ENCODE measurements around the gene COL3A1. TPM values are rescaled to one million over a fixed set of nuclear protein-coding genes. Genes with fewer than 3 reads are reported as not detected.
A peak's percentile ranks its signal among the peaks of the same experiment; 100 is the strongest.

Gene COL3A1
- total and polyA plus RNA-seq, 2 of the 13 experiments (the other 11 are each of a cell fraction or from before 2014, with no cell fraction given) = 0.04 TPM; not detected in 1

DNA sequence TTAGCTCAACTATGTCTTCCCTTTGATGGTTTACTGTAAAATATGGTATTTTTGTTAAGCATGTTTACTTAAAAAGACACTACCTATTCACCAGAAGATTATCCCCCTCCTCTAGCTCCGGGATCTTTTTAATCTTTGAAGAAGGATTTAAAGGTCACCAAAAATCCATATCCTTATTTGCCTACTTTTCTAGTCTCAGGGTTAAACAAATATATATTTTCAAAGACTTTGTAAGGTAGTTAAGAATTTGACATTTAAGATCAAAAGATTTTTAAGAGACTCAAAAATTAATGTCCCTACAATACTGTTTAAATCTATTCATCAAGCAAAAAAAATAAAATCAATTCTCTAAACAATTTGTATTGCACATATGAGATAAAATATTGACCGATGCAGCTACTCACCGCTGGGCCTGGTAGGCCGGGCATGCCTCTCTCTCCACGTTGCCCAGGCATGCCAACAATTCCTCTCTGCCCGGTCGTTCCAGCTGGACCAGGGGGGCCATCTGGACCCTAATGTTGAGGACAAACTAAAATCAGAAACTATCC lies 76.1 kb downstream of the COL3A1 start (continued):
- TF ChIP-seq FOXO1 (CRISPR knock-in tag; IDR thresholded peaks at IDR 0.05) = peak; percentile 28; the same call in 1 of the 2 replicates
- TF ChIP-seq EED (CRISPR knock-in tag; IDR thresholded peaks at IDR 0.05) = no peak
- no peak for TF ChIP-seq ZMYM3 (CRISPR knock-in tag; IDR thresholded peaks at IDR 0.05)
- TF ChIP-seq PHF20 (CRISPR knock-in tag; IDR thresholded peaks at IDR 0.05) = no peak
- TF ChIP-seq ARNTL (CRISPR knock-in tag; IDR thresholded peaks at IDR 0.05) = no peak
- TF ChIP-seq, protein P1, sequence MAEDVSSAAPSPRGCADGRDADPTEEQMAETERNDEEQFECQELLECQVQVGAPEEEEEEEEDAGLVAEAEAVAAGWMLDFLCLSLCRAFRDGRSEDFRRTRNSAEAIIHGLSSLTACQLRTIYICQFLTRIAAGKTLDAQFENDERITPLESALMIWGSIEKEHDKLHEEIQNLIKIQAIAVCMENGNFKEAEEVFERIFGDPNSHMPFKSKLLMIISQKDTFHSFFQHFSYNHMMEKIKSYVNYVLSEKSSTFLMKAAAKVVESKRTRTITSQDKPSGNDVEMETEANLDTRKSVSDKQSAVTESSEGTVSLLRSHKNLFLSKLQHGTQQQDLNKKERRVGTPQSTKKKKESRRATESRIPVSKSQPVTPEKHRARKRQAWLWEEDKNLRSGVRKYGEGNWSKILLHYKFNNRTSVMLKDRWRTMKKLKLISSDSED (CRISPR knock-in tag; IDR thresholded peaks at IDR 0.05) = no peak
- no peak for TF ChIP-seq ZNF619 (CRISPR knock-in tag; IDR thresholded peaks at IDR 0.05)
- TF ChIP-seq, protein P2, sequence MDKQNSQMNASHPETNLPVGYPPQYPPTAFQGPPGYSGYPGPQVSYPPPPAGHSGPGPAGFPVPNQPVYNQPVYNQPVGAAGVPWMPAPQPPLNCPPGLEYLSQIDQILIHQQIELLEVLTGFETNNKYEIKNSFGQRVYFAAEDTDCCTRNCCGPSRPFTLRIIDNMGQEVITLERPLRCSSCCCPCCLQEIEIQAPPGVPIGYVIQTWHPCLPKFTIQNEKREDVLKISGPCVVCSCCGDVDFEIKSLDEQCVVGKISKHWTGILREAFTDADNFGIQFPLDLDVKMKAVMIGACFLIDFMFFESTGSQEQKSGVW (CRISPR knock-in tag; IDR thresholded peaks at IDR 0.05; ENCODE audit: borderline replicate concordance) = no peak
- TF ChIP-seq ZNF772 (CRISPR knock-in tag; IDR thresholded peaks at IDR 0.05) = no peak
- no peak for TF ChIP-seq KLF12 (CRISPR knock-in tag; IDR thresholded peaks at IDR 0.05; ENCODE audit: borderline replicate concordance)
- no peak for TF ChIP-seq ZBTB42 (CRISPR knock-in tag; IDR thresholded peaks at IDR 0.05)
- TF ChIP-seq ZNF282 (IDR thresholded peaks at IDR 0.05; ENCODE audit: partially characterized antibody) = no peak
- no peak for TF ChIP-seq ZNF225 (CRISPR knock-in tag; IDR thresholded peaks at IDR 0.05)
- TF ChIP-seq ZNF598 (CRISPR knock-in tag; IDR thresholded peaks at IDR 0.05; ENCODE audit: borderline replicate concordance) = no peak
- TF ChIP-seq ZNF747 (CRISPR knock-in tag; IDR thresholded peaks at IDR 0.05; ENCODE audit: borderline replicate concordance) = no peak
- TF ChIP-seq HNF4A (CRISPR knock-in tag; IDR thresholded peaks at IDR 0.05) = peak; percentile 69
- peak; percentile 99 for TF ChIP-seq TBX3 (IDR thresholded peaks at IDR 0.05; ENCODE audit: borderline replicate concordance)
- peak; percentile 81; the same call in 1 of the 2 replicates for TF ChIP-seq SIX4 (CRISPR knock-in tag; IDR thresholded peaks at IDR 0.05)
- TF ChIP-seq ZBTB7A (CRISPR knock-in tag; IDR thresholded peaks at IDR 0.05) = no peak
- no peak for TF ChIP-seq ZNF383 (CRISPR knock-in tag; IDR thresholded peaks at IDR 0.05; ENCODE audit: borderline replicate concordance)
- TF ChIP-seq PHB2 (IDR thresholded peaks at IDR 0.05; ENCODE audit: partially characterized antibody) = no peak
- TF ChIP-seq ZNF331 (CRISPR knock-in tag; IDR thresholded peaks at IDR 0.05) = peak; percentile 35; the same call in 1 of the 2 replicates
- TF ChIP-seq, protein P3, sequence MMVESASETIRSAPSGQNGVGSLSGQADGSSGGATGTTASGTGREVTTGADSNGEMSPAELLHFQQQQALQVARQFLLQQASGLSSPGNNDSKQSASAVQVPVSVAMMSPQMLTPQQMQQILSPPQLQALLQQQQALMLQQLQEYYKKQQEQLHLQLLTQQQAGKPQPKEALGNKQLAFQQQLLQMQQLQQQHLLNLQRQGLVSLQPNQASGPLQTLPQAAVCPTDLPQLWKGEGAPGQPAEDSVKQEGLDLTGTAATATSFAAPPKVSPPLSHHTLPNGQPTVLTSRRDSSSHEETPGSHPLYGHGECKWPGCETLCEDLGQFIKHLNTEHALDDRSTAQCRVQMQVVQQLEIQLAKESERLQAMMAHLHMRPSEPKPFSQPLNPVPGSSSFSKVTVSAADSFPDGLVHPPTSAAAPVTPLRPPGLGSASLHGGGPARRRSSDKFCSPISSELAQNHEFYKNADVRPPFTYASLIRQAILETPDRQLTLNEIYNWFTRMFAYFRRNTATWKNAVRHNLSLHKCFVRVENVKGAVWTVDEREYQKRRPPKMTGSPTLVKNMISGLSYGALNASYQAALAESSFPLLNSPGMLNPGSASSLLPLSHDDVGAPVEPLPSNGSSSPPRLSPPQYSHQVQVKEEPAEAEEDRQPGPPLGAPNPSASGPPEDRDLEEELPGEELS (CRISPR knock-in tag; IDR thresholded peaks at IDR 0.05) = peak; percentile 71; the same call in 1 of the 2 replicates
- TF ChIP-seq, protein P4, sequence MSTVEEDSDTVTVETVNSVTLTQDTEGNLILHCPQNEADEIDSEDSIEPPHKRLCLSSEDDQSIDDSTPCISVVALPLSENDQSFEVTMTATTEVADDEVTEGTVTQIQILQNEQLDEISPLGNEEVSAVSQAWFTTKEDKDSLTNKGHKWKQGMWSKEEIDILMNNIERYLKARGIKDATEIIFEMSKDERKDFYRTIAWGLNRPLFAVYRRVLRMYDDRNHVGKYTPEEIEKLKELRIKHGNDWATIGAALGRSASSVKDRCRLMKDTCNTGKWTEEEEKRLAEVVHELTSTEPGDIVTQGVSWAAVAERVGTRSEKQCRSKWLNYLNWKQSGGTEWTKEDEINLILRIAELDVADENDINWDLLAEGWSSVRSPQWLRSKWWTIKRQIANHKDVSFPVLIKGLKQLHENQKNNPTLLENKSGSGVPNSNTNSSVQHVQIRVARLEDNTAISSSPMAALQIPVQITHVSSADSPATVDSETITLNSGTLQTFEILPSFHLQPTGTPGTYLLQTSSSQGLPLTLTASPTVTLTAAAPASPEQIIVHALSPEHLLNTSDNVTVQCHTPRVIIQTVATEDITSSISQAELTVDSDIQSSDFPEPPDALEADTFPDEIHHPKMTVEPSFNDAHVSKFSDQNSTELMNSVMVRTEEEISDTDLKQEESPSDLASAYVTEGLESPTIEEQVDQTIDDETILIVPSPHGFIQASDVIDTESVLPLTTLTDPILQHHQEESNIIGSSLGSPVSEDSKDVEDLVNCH (CRISPR knock-in tag; IDR thresholded peaks at IDR 0.05) = no peak
- no peak for TF ChIP-seq ZNF17 (CRISPR knock-in tag; IDR thresholded peaks at IDR 0.05)
